GM12892 (cell line): ENCODE results near the gene RND2.
"Not testable (repeated sequence)": the region's sequence is repeated elsewhere in the genome, so short reads cannot be mapped to it uniquely, and the experiment has no call there.

Experiments used
- DNase-seq: peaks from one replicate; pipeline ENCODE4 v3.0.0; 2011; ENCODE audit not compliant: insufficient read length
- FAIRE-seq: peaks from 2 replicates; lab custom pipeline; 2011; peaks lifted over from hg19 to GRCh38; lab: Jason Lieb, UNC
- POLR2A ChIP-seq: IDR thresholded peaks from 2 replicates; pipeline ENCODE4 v1.6.1; 2011; ENCODE audit warnings: low read depth, low read length, control low read depth
- POLR2AphosphoS5 ChIP-seq: IDR thresholded peaks from 2 replicates; pipeline ENCODE4 v1.6.1; 2011; ENCODE audit warnings: low read depth, low read length, control low read depth
- TAF1 ChIP-seq: IDR thresholded peaks from 2 replicates; pipeline ENCODE4 v1.6.1; 2011; ENCODE audit warnings: low read depth, mild to moderate bottlenecking, control low read depth, low read length, borderline replicate concordance

The RND2 gene

GRCh38 chr17:42991471-42991870 lies 33.6 kb upstream of the RND2 start:
- no peak for FAIRE-seq
- no peak for DNase-seq
- TF ChIP-seq POLR2A (no peak), TAF1 (no peak), POLR2AphosphoS5 (no peak)

DNA sequence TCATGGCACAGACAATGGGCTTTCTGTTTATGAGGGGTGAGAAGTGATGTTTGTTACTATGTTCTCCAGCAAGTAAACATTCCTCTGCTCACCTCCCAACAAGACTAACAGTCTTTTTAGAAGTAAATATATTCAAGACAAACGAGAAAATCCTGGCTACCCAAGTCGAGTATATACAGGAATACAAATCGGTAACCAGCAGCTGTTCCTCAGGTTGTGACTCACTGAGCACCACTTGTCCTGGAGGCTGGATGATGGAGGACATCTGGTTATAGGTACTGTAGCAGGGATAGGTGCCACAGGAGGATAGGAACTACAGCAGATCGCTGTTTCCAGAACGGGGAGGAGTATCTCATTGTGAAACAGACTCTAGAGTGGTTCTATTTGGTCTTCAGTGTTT lies 32.2 kb upstream of the RND2 start:
- TF ChIP-seq POLR2A (no peak), POLR2AphosphoS5 (no peak), TAF1 (no peak)
- no peak for FAIRE-seq

GRCh38 chr17:42993913-42994312 lies 31.1 kb upstream of the RND2 start:
- not testable (repeated sequence) for FAIRE-seq, DNase-seq

More for the DNA sequence above, 32.2 kb upstream of the RND2 start:
- DNase-seq, result no peak

DNA sequence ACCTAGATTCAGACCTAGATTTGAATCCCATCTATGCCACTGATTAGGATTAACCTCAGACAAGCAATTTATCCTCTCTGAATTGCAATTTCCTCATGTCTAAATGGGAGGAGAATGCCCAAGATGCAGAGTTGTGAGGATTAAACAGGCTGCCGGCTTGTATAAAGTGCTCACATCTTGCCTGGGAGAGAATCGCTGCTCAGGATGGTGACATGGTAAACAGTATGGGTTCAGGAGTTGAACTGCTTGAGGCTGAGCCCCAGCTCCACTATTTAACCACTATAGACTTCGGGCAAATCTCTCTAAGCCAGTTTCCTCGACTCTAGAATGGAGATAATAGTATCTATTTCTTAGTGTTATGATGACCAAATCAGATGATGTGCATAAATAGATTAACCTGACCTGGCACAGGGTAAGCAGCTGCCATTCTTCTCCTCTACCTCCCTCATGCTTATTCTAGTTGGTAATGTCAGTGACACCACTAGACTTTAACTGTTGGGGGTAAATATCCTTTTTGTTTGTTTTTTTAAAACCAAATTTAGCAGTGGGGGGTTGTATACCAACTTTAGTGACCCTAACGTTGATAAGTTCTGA lies 27.5 kb upstream of the RND2 start:
- TF ChIP-seq POLR2AphosphoS5 (no peak), TAF1 (no peak), POLR2A (no peak)
- FAIRE-seq (no peak), DNase-seq (no peak)

- TF ChIP-seq POLR2A, result peak; percentile 98
- peak; percentile 99 for TF ChIP-seq TAF1
- TF ChIP-seq POLR2AphosphoS5, result peak; percentile 99
- peak; percentile 98 for FAIRE-seq
- peak; percentile 89 for DNase-seq
These were observed 26.8 kb upstream of the RND2 start, which contains the start of gene RPL27 for GRCh38 chr17:42997984-42998938. TSS of gene RPL27 (plus strand) at chr17:42998419. CDS start at chr17:42998751, 332 bp downstream.

GRCh38 chr17:42999003-42999525 lies 26.0 kb upstream of the RND2 start:
- FAIRE-seq, result no peak
- DNase-seq, result no peak

DNA sequence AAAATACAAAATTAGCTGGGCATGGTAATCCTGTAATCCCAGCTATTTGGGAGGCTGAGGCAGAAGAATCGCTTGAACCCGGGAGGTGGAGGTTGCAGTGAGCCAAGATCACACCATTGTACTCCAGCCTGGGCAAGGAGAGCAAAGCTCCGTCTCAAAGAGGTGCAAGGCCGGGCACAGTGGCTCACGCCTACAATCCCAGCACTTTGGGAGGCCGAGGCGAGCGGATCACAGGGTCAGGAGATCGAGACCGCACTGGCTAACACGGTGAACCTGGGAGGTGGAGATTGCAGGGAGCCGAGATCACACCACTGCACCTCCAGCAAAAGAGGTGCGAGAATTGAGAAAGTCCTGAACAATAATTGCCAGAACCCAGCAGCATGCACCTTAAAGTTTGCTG lies 24.1 kb upstream of the RND2 start:
- DNase-seq, FAIRE-seq: not testable (repeated sequence)

More at GRCh38 chr17:42999003-42999525, 26.0 kb upstream of the RND2 start:
- TF ChIP-seq POLR2A, result no peak
- no peak for TF ChIP-seq POLR2AphosphoS5
- no peak for TF ChIP-seq TAF1

- FAIRE-seq, result no peak
- DNase-seq, result no peak
- TF ChIP-seq POLR2AphosphoS5 (peak; percentile 16; the same call in 1 of the 2 replicates), POLR2A (peak; percentile 68), TAF1 (no peak)
These were observed 21.4 kb upstream of the RND2 start for GRCh38 chr17:43003542-43004172.

GRCh38 chr17:43006639-43007551 lies 18.1 kb upstream of the RND2 start, which contains the start of gene IFI35:
TSS of gene IFI35 (plus strand) at chr17:43006784. CDS start at chr17:43006948, 164 bp downstream.
- TF ChIP-seq POLR2A (peak; percentile 81), TAF1 (peak; percentile 66; the same call in 1 of the 2 replicates), POLR2AphosphoS5 (peak; percentile 75)
- peak; percentile 86 for DNase-seq
- peak; percentile 88 for FAIRE-seq

- FAIRE-seq, result no peak
- no peak for DNase-seq
- TF ChIP-seq POLR2AphosphoS5 (no peak), TAF1 (no peak), POLR2A (no peak)
These were observed 14.2 kb upstream of the RND2 start for GRCh38 chr17:43010667-43011308.
